Right lung (tissue), 5 donors: ENCODE results near the gene TCOF1. TPM values are rescaled to one million over a fixed set of nuclear protein-coding genes. Genes with fewer than 3 reads are reported as not detected.

Experiments used
- polyA plus RNA-seq, 5 donors: library from polyadenylated mRNA; unstranded; fragments of 120-200 nt; gene quantifications; one replicate each; pipeline versions ENCODE4 v1.2.1 to v1.2.3, GENCODE V29; 2013; ENCODE audit warnings: inconsistent platforms in 1 of 5, low replicate concordance in 1 of 5; ENCODE audit not compliant: insufficient read length in 5 of 5, insufficient read depth in 1 of 5

The TCOF1 gene
- polyA plus RNA-seq, 5 donors = 20.4 to 35.0 (median 28.0) TPM

Other genes starting within 250 kb of the TCOF1 start
- gene PDGFRB, start 201.9 kb upstream of the TCOF1 start, polyA plus RNA-seq = 100 to 1,000 TPM; 174 to 216 (median 185) TPM
- under 1 TPM; 0.13 to 0.66 (median 0.39) TPM for gene CDX1, start 190.9 kb upstream of the TCOF1 start, polyA plus RNA-seq
- gene SLC6A7, start 167.6 kb upstream of the TCOF1 start, polyA plus RNA-seq = under 1 TPM in 2 of 5 donors, not detected in 3; 0.04 to 0.05 TPM
- gene CAMK2A, start 67.9 kb upstream of the TCOF1 start, polyA plus RNA-seq = 1 to 10 TPM; 3.2 to 8.3 (median 5.8) TPM
- 10 to 100 TPM; 18.2 to 31.9 (median 23.4) TPM for gene ARSI, start 54.8 kb upstream of the TCOF1 start, polyA plus RNA-seq
- 100 to 1,000 TPM; 121 to 212 (median 176) TPM for gene CD74, start 55.2 kb downstream of the TCOF1 start, polyA plus RNA-seq
- 1,000 to 10,000 TPM; 2,380 to 2,884 (median 2,485) TPM for gene RPS14, start 92.0 kb downstream of the TCOF1 start, polyA plus RNA-seq
- 10 to 100 TPM; 45.0 to 71.2 (median 65.9) TPM for gene NDST1, start 150.4 kb downstream of the TCOF1 start, polyA plus RNA-seq